ENCODE results near the gene CEP250. TPM values are rescaled to one million over a fixed set of nuclear protein-coding genes. Genes with fewer than 3 reads are reported as not detected.

Gene CEP250
- total and polyA plus RNA-seq, 4 experiments from 2014 or later = 4.4 to 76.9 (median 42.7) TPM

- no peaks in the 10 kb centered on the region for H3K9me3 Mint-ChIP-seq
- Histone ChIP-seq H3K4me3 (ENCODE audit: low read length in 2 of 2) (no peak overlapping the region), H3K27ac (ENCODE audit: low read depth, low read length) (no peak overlapping the region), H3K36me3 (ENCODE audit: insufficient read depth, low read length) (peaks cover 92% of the 10 kb centered on the region), H3K9me3 (ENCODE audit: control insufficient read depth in 1 of 2, low read length in 2 of 2) (no peaks in the 10 kb centered on the region), H3K27me3 (ENCODE audit: insufficient read depth, low read length) (no peaks in the 10 kb centered on the region), H3K4me1 (ENCODE audit: insufficient read depth, low read length) (peaks cover 13% of the 10 kb centered on the region)
- peak overlapping the region in 6 of 7 donors; percentile 17 to 86 (median 56) for H3K27ac Mint-ChIP-seq
- no peak for DNase-seq
- H3K36me3 Mint-ChIP-seq = peaks cover 65 to 92% of the 10 kb centered on the region in 2 donors
- intact Hi-C loops (cut with micrococcal nuclease) = no loop called here
- CTCF ChIA-PET (ENCODE audit: partially characterized antibody) = interaction anchor here (0.9 to 1.2 kb wide), 2 partner anchors 11 to 12 kb away, joined by 3 read pairs; no protein-coding TSS in a partner anchor
- H3K4me3 Mint-ChIP-seq = no peak overlapping the region
- H3K27me3 Mint-ChIP-seq = no peaks in the 10 kb centered on the region
- peaks cover 11 to 23% (median 17%) of the 10 kb centered on the region in 4 donors for H3K4me1 Mint-ChIP-seq
- POLR2A ChIA-PET (ENCODE audit: partially characterized antibody) = no interaction called here
Measured at GRCh38 chr20:35506872-35507638, 51.7 kb downstream of the CEP250 start.

- DNase-seq = no peak
- Histone ChIP-seq H3K9me3 (ENCODE audit: control insufficient read depth in 1 of 2, low read length in 2 of 2) (no peaks in the 10 kb centered on the region), H3K27ac (ENCODE audit: low read depth, low read length) (no peak overlapping the region), H3K4me3 (ENCODE audit: low read length in 2 of 2) (no peak overlapping the region), H3K27me3 (ENCODE audit: insufficient read depth, low read length) (no peaks in the 10 kb centered on the region), H3K4me1 (ENCODE audit: insufficient read depth, low read length) (peaks cover 13% of the 10 kb centered on the region), H3K36me3 (ENCODE audit: insufficient read depth, low read length) (peaks cover 86% of the 10 kb centered on the region)
- CTCF ChIA-PET (ENCODE audit: partially characterized antibody) = no interaction called here
- Mint-ChIP-seq H3K4me3 (no peak overlapping the region), H3K4me1 (peaks cover 10 to 14% (median 11%) of the 10 kb centered on the region in 4 donors), H3K36me3 (peaks cover 55 to 88% of the 10 kb centered on the region in 2 donors), H3K9me3 (no peaks in the 10 kb centered on the region), H3K27me3 (no peaks in the 10 kb centered on the region), H3K27ac (peak overlapping the region in 1 of 7 donors; percentile 35)
- POLR2A ChIA-PET (ENCODE audit: partially characterized antibody) = no interaction called here
- intact Hi-C loops (cut with micrococcal nuclease) = no loop called here
Measured at GRCh38 chr20:35508493-35509218, 53.3 kb downstream of the CEP250 start.

- peaks cover 42 to 83% of the 10 kb centered on the region in 2 donors for H3K36me3 Mint-ChIP-seq
- Histone ChIP-seq H3K4me3 (ENCODE audit: low read length in 2 of 2) (no peak overlapping the region), H3K9me3 (ENCODE audit: control insufficient read depth in 1 of 2, low read length in 2 of 2) (no peaks in the 10 kb centered on the region), H3K27ac (ENCODE audit: low read depth, low read length) (no peak overlapping the region), H3K27me3 (ENCODE audit: insufficient read depth, low read length) (no peaks in the 10 kb centered on the region), H3K4me1 (ENCODE audit: insufficient read depth, low read length) (peaks cover 5% of the 10 kb centered on the region), H3K36me3 (ENCODE audit: insufficient read depth, low read length) (peaks cover 78% of the 10 kb centered on the region)
- H3K4me1 Mint-ChIP-seq = peaks cover under 1 to 7% (median 2%) of the 10 kb centered on the region in 4 donors
- no peak overlapping the region for H3K4me3 Mint-ChIP-seq
- H3K27ac Mint-ChIP-seq = no peak overlapping the region
- ChIA-PET CTCF (ENCODE audit: partially characterized antibody) (interaction anchor here (0.6 to 1.3 kb wide), 2 partner anchors 64 to 376 kb away, joined by 3 read pairs; no protein-coding TSS in a partner anchor), POLR2A (ENCODE audit: partially characterized antibody) (no interaction called here)
- no peaks in the 10 kb centered on the region for H3K27me3 Mint-ChIP-seq
- no peaks in the 10 kb centered on the region for H3K9me3 Mint-ChIP-seq
- intact Hi-C loops (cut with micrococcal nuclease) = no loop called here
- DNase-seq = no peak
Measured at GRCh38 chr20:35510951-35511735, 55.7 kb downstream of the CEP250 start.

- CTCF ChIA-PET (ENCODE audit: partially characterized antibody) = interaction anchor here (0.7 to 1.3 kb wide), 2 partner anchors 21 to 65 kb away, joined by 3 read pairs; no protein-coding TSS in a partner anchor
- no peaks in the 10 kb centered on the region for H3K27me3 Mint-ChIP-seq
- Histone ChIP-seq H3K36me3 (ENCODE audit: insufficient read depth, low read length) (peaks cover 71% of the 10 kb centered on the region), H3K27ac (ENCODE audit: low read depth, low read length) (no peak overlapping the region), H3K4me3 (ENCODE audit: low read length in 2 of 2) (no peak overlapping the region), H3K27me3 (ENCODE audit: insufficient read depth, low read length) (no peaks in the 10 kb centered on the region), H3K4me1 (ENCODE audit: insufficient read depth, low read length) (no peaks in the 10 kb centered on the region), H3K9me3 (ENCODE audit: control insufficient read depth in 1 of 2, low read length in 2 of 2) (no peaks in the 10 kb centered on the region)
- intact Hi-C loops (cut with micrococcal nuclease) = loop anchor here (1.0 kb wide), 1 partner anchor 372 kb away; no protein-coding TSS in a partner anchor
- H3K4me1 Mint-ChIP-seq = peaks cover 0 to 4% (median under 1%) of the 10 kb centered on the region in 4 donors
- peaks cover 0 to under 1% (median 0%) of the 10 kb centered on the region in 8 donors for H3K9me3 Mint-ChIP-seq
- no peak for DNase-seq
- H3K27ac Mint-ChIP-seq = peak overlapping the region in 3 of 7 donors; percentile 16 to 84 (median 57)
- H3K4me3 Mint-ChIP-seq = no peak overlapping the region
- peaks cover 43 to 79% of the 10 kb centered on the region in 2 donors for H3K36me3 Mint-ChIP-seq
- POLR2A ChIA-PET (ENCODE audit: partially characterized antibody) = no interaction called here
Measured at GRCh38 chr20:35511814-35512420, 56.5 kb downstream of the CEP250 start.

- ChIA-PET CTCF (ENCODE audit: partially characterized antibody) (interaction anchor here (0.7 to 1.3 kb wide), 2 partner anchors 12 to 51 kb away, joined by 3 to 7 read pairs; no protein-coding TSS in a partner anchor), POLR2A (ENCODE audit: partially characterized antibody) (no interaction called here)
- no peak for DNase-seq
- H3K4me3 ChIP-seq (ENCODE audit: low read length in 2 of 2) = no peak overlapping the region
- H3K27me3 ChIP-seq (ENCODE audit: insufficient read depth, low read length) = no peaks in the 10 kb centered on the region
- H3K4me1 Mint-ChIP-seq = no peaks in the 10 kb centered on the region
- peaks cover 0 to 2% (median 0%) of the 10 kb centered on the region in 8 donors for H3K9me3 Mint-ChIP-seq
- H3K27me3 Mint-ChIP-seq = no peaks in the 10 kb centered on the region
- no peak overlapping the region for H3K4me3 Mint-ChIP-seq
- peaks cover 27 to 62% of the 10 kb centered on the region in 2 donors for H3K36me3 Mint-ChIP-seq
- peak overlapping the region in 1 of 7 donors; percentile 35 for H3K27ac Mint-ChIP-seq
- intact Hi-C loops (cut with micrococcal nuclease) = no loop called here
- no peaks in the 10 kb centered on the region for H3K4me1 ChIP-seq (ENCODE audit: insufficient read depth, low read length)
- H3K36me3 ChIP-seq (ENCODE audit: insufficient read depth, low read length) = peaks cover 48% of the 10 kb centered on the region
- no peaks in the 10 kb centered on the region for H3K9me3 ChIP-seq (ENCODE audit: control insufficient read depth in 1 of 2, low read length in 2 of 2)
- H3K27ac ChIP-seq (ENCODE audit: low read depth, low read length) = no peak overlapping the region
Measured at GRCh38 chr20:35514371-35514932, 59.1 kb downstream of the CEP250 start.

GRCh38 chr20:35515341-35515740, 59.9 kb downstream of the CEP250 start:
- no peaks in the 10 kb centered on the region for H3K27me3 ChIP-seq (ENCODE audit: insufficient read depth, low read length)
- H3K36me3 Mint-ChIP-seq = peaks cover 23 to 54% of the 10 kb centered on the region in 2 donors
- DNase-seq = no peak
- H3K4me1 Mint-ChIP-seq = no peaks in the 10 kb centered on the region
- H3K4me3 ChIP-seq (ENCODE audit: low read length in 2 of 2) = no peak overlapping the region
- no peaks in the 10 kb centered on the region for H3K4me1 ChIP-seq (ENCODE audit: insufficient read depth, low read length)
- H3K27ac Mint-ChIP-seq = no peak overlapping the region
- ChIA-PET POLR2A (ENCODE audit: partially characterized antibody) (interaction anchor here (0.7 kb wide), 1 partner anchor 24 kb away, joined by 3 read pairs; no protein-coding TSS in a partner anchor), CTCF (ENCODE audit: partially characterized antibody) (no interaction called here)
- H3K9me3 Mint-ChIP-seq = peaks cover 0 to 2% (median 0%) of the 10 kb centered on the region in 8 donors
- H3K36me3 ChIP-seq (ENCODE audit: insufficient read depth, low read length) = peaks cover 39% of the 10 kb centered on the region
- no peak overlapping the region for H3K4me3 Mint-ChIP-seq
- H3K27ac ChIP-seq (ENCODE audit: low read depth, low read length) = no peak overlapping the region
- intact Hi-C loops (cut with micrococcal nuclease) = no loop called here
- no peaks in the 10 kb centered on the region for H3K27me3 Mint-ChIP-seq
- H3K9me3 ChIP-seq (ENCODE audit: control insufficient read depth in 1 of 2, low read length in 2 of 2) = no peaks in the 10 kb centered on the region

All from CD4-positive, alpha-beta memory T cell (primary cell).